ENCODE measurements around the gene RUBCNL. TPM values are rescaled to one million over a fixed set of nuclear protein-coding genes. Genes with fewer than 3 reads are reported as not detected.

The RUBCNL gene
- total and polyA plus RNA-seq, 2 experiments from 2014 or later: 4.2 to 5.9 TPM

- Histone ChIP-seq H3F3A (replicated peaks; ENCODE audit: low read depth) (no peaks in the 10 kb centered on the region), H3K27ac (ENCODE audit: low read depth) (no peak overlapping the region), H3K9me2 (ENCODE audit: insufficient read depth) (peaks cover 8% of the 10 kb centered on the region), H3K4me1 (ENCODE audit: insufficient read depth) (no peaks in the 10 kb centered on the region), H3K27me3 (ENCODE audit: insufficient read depth) (no peaks in the 10 kb centered on the region), H3K36me3 (ENCODE audit: insufficient read depth) (no peaks in the 10 kb centered on the region; the same call in 1 of the 2 replicates), H4K20me1 (replicated peaks; ENCODE audit: insufficient read depth) (no peaks in the 10 kb centered on the region), H2AFZ (no peak overlapping the region; the same call in 1 of the 2 replicates), H3K4me2 (no peak overlapping the region), H3K4me3 (no peak overlapping the region), H3K79me2 (replicated peaks; ENCODE audit: insufficient read depth) (no peaks in the 10 kb centered on the region)
- ATAC-seq: no peak
- H3K4me1 Mint-ChIP-seq: no peaks in the 10 kb centered on the region
- DNase-seq (ENCODE audit: low spot score): no peak
- no peak for TF ChIP-seq ETS1 (IDR thresholded peaks at IDR 0.05)
- no peak for TF ChIP-seq STAT1 (IDR thresholded peaks at IDR 0.05; ENCODE audit: unreplicated experiment)
- TF ChIP-seq POLR2AphosphoS5 (IDR thresholded peaks at IDR 0.05; ENCODE audit: low read depth): no peak
- TF ChIP-seq CTCF (conservative IDR thresholded peaks at IDR 0.05; ENCODE audit: low read depth in 2 of 2): 0 out of 4 replicates have a peak, but pooled peaks of 1 of the 2 experiments have one; percentile 3
- TF ChIP-seq ZNF462 (CRISPR knock-in tag; IDR thresholded peaks at IDR 0.05): no peak
- H3K27me3 Mint-ChIP-seq (ENCODE audit: insufficient read depth, low read depth, poor library complexity): peaks cover 2% of the 10 kb centered on the region
- no peaks in the 10 kb centered on the region for H3K9me3 Mint-ChIP-seq
- H3K27ac Mint-ChIP-seq: no peak overlapping the region
- H3K4me3 Mint-ChIP-seq: no peak overlapping the region
- H3K36me3 Mint-ChIP-seq (ENCODE audit: low read depth): no peaks in the 10 kb centered on the region
Measured at GRCh38 chr13:46307554-46307953, 79.5 kb downstream of the RUBCNL start.
